GM21515 (cell line): ENCODE results near the gene IFI35.

Experiments used
- ATAC-seq: cut with Tn5 transposase; IDR thresholded peaks from one replicate; pipeline ENCODE4 v1.9.1; 2021; ENCODE audit not compliant: unreplicated experiment

Gene IFI35

GRCh38 chr17:43020789-43021740 lies 14.5 kb downstream of the IFI35 start:
- ATAC-seq, result no peak

GRCh38 chr17:43021741-43022512 lies 15.3 kb downstream of the IFI35 start, which contains the start of gene VAT1:
Gene VAT1, minus strand, starts transcription at chr17:43022385. Its CDS starts 63 bp downstream, at chr17:43022322.
- ATAC-seq, result no peak

GRCh38 chr17:43024407-43025289 lies 18.1 kb downstream of the IFI35 start, which contains the start of gene RND2:
Gene RND2, plus strand, starts transcription at chr17:43025231. Its CDS starts 117 bp downstream, at chr17:43025348.
- no peak for ATAC-seq

GRCh38 chr17:43025290-43025657 lies 18.7 kb downstream of the IFI35 start:
- no peak for ATAC-seq

- ATAC-seq, result no peak
These were observed 19.4 kb downstream of the IFI35 start for GRCh38 chr17:43025766-43026537.

- ATAC-seq, result no peak
These were observed 20.0 kb downstream of the IFI35 start for GRCh38 chr17:43026595-43026994.

- ATAC-seq, result no peak
These were observed 20.8 kb downstream of the IFI35 start for GRCh38 chr17:43027091-43028032.

GRCh38 chr17:43028221-43028861 lies 21.8 kb downstream of the IFI35 start:
- no peak for ATAC-seq

GRCh38 chr17:43030137-43030767 lies 23.7 kb downstream of the IFI35 start:
- no peak for ATAC-seq

GRCh38 chr17:43031666-43032065 lies 25.1 kb downstream of the IFI35 start:
- ATAC-seq, result no peak

- no peak for ATAC-seq
These were observed 27.6 kb downstream of the IFI35 start for GRCh38 chr17:43033948-43034881.

- ATAC-seq, result no peak
These were observed 28.3 kb downstream of the IFI35 start for GRCh38 chr17:43034894-43035293.

GRCh38 chr17:43039646-43040045 lies 33.1 kb downstream of the IFI35 start:
- no peak for ATAC-seq

GRCh38 chr17:43040655-43041054 lies 34.1 kb downstream of the IFI35 start:
- no peak for ATAC-seq

- ATAC-seq, result no peak
These were observed 35.5 kb downstream of the IFI35 start for GRCh38 chr17:43042025-43042628.

GRCh38 chr17:43043307-43043706 lies 36.7 kb downstream of the IFI35 start:
- no peak for ATAC-seq
